Sigmoid colon (tissue), 7 donors: ENCODE data around the gene RECK. TPM values are rescaled to one million over a fixed set of nuclear protein-coding genes. Genes with fewer than 3 reads are reported as not detected.

Source experiments
- DNase-seq: peaks from one replicate; pipeline ENCODE4 v3.0.0-alpha.2; 2019
- H3K27ac ChIP-seq, 4 donors: fragments of 200-600 bp; sonication (generic); one replicate each; pipeline ENCODE4 v1.5.1; 2016 to 2019; ENCODE audit warnings: mild to moderate bottlenecking in 1 of 4
- H3K27me3 ChIP-seq, 3 donors: fragments of 200-600 bp; sonication (generic); one replicate each; pipeline ENCODE4 v1.5.1; 2019; ENCODE audit warnings: mild to moderate bottlenecking in 1 of 3
- H3K36me3 ChIP-seq, 4 donors: fragments of 200-600 bp; sonication (generic); one replicate each; pipeline ENCODE4 v1.5.1; 2016 to 2019
- H3K4me1 ChIP-seq, 4 donors: fragments of 200-600 bp; sonication (generic); one replicate each; pipeline ENCODE4 v1.5.1; 2017 to 2019
- H3K4me3 ChIP-seq, 4 donors: fragments of 200-600 bp; sonication (generic); one replicate each; pipeline ENCODE4 v1.5.1; 2017 to 2019; ENCODE audit warnings: mild to moderate bottlenecking in 2 of 4, moderate library complexity in 1 of 4
- H3K9me3 ChIP-seq, 4 donors: fragments of 200-600 bp in 3 of 4; sonication (generic) in 3 of 4; one replicate each; pipeline versions ENCODE4 v1.5.1 to v1.6.1; 2013 to 2019
- CTCF ChIP-seq, 4 experiments: fragments of 450-650 bp in 3 of 4; fragments of 200-600 bp in 1 of 4; IDR thresholded peaks; one replicate each; pipeline ENCODE4 v1.5.1; 2016 to 2019; ENCODE audit warnings: antibody characterized with exemption in 4 of 4, mild to moderate bottlenecking in 3 of 4, moderate library complexity in 2 of 4
- EP300 ChIP-seq, 4 donors: sonication (generic); formaldehyde crosslinking; IDR thresholded peaks; one replicate each; pipeline ENCODE4 v1.6.1; 2017; ENCODE audit warnings: antibody characterized with exemption in 4 of 4
- POLR2A ChIP-seq, 2 donors: fragments of 450-650 bp; IDR thresholded peaks; one replicate each; pipeline ENCODE4 v1.6.1; 2016; ENCODE audit warnings: antibody characterized with exemption in 2 of 2, mild to moderate bottlenecking in 2 of 2, moderate library complexity in 2 of 2
- POLR2AphosphoS5 ChIP-seq, 4 donors: sonication (generic); formaldehyde crosslinking; IDR thresholded peaks; one replicate each; pipeline ENCODE4 v1.6.1; 2017; ENCODE audit warnings: antibody characterized with exemption in 4 of 4
- WGBS, 2 donors: extraction: QIAGEN DNeasy Blood & Tissue Kit; methylation state at CpG; one replicate each; pipeline ENCODE4 v1.1.7; 2013; 5-methylcytosine and 5-hydroxymethylcytosine counted together
- intact Hi-C: fragments of 100-400 bp; cut with DNase I; formaldehyde crosslinking; loops from one replicate; pipeline ENCODE4 v1.15.1; 2023
- polyA plus RNA-seq, 3 donors: library from polyadenylated mRNA; stranded (reverse); fragments of 200-250 nt; gene quantifications; one replicate each; pipeline ENCODE4 v1.2.3, GENCODE V29; 2013
- total RNA-seq, 4 donors: library from RNA; depleted of rRNA; stranded (reverse); fragments of >200 nt; gene quantifications; one replicate each; pipeline ENCODE4 v1.1.0, GENCODE V29; 2016
- donor health status: healthy with polysubstance abuse.
- donor health status: Bipolar disorder and iron deficiency.
- donor health status: healthy.

RECK gene
- total and polyA plus RNA-seq, 7 donors = 0.23 to 22.2 (median 11.1) TPM

- Histone ChIP-seq H3K36me3 (peaks cover 0 to 7% (median 0%) of the 10 kb centered on the region in 4 donors), H3K27me3 (no peaks in the 10 kb centered on the region), H3K4me3 (no peak overlapping the region), H3K4me1 (peaks cover 0 to 15% (median 4%) of the 10 kb centered on the region in 4 donors), H3K9me3 (no peaks in the 10 kb centered on the region), H3K27ac (no peak overlapping the region)
- no peak for DNase-seq
- intact Hi-C loops = no loop called here
- 15 to 53% methylated on average over 8 of the region's 8 CpGs for WGBS, 2 donors
- no peak for TF ChIP-seq CTCF (IDR thresholded peaks at IDR 0.05)
- no peak for TF ChIP-seq POLR2AphosphoS5 (IDR thresholded peaks at IDR 0.05)
- TF ChIP-seq EP300 (IDR thresholded peaks at IDR 0.05) = no peak
- no peak for TF ChIP-seq POLR2A (IDR thresholded peaks at IDR 0.05)
Measured at GRCh38 chr9:36091026-36091953, 54.6 kb downstream of the RECK start.

GRCh38 chr9:36092014-36092413, 55.3 kb downstream of the RECK start:
- Histone ChIP-seq H3K4me1 (peaks cover 0 to 15% (median 4%) of the 10 kb centered on the region in 4 donors), H3K27me3 (no peaks in the 10 kb centered on the region), H3K9me3 (no peaks in the 10 kb centered on the region), H3K27ac (peak overlapping the region in 2 of 4 donors; percentile 4 to 8), H3K4me3 (no peak overlapping the region), H3K36me3 (no peaks in the 10 kb centered on the region)
- 94 to 98% methylated on average over 1 of the region's 1 CpG for WGBS, 2 donors
- intact Hi-C loops = no loop called here
- TF ChIP-seq CTCF (IDR thresholded peaks at IDR 0.05) = no peak
- TF ChIP-seq EP300 (IDR thresholded peaks at IDR 0.05) = no peak
- no peak for TF ChIP-seq POLR2AphosphoS5 (IDR thresholded peaks at IDR 0.05)
- TF ChIP-seq POLR2A (IDR thresholded peaks at IDR 0.05) = no peak
- no peak for DNase-seq

- Histone ChIP-seq H3K9me3 (no peaks in the 10 kb centered on the region), H3K27ac (peak overlapping the region in 2 of 4 donors; percentile 4 to 8), H3K4me1 (peaks cover 0 to 15% (median 4%) of the 10 kb centered on the region in 4 donors), H3K4me3 (no peak overlapping the region), H3K36me3 (no peaks in the 10 kb centered on the region), H3K27me3 (no peaks in the 10 kb centered on the region)
- DNase-seq = no peak
- intact Hi-C loops = no loop called here
- TF ChIP-seq CTCF (IDR thresholded peaks at IDR 0.05) (no peak), POLR2A (IDR thresholded peaks at IDR 0.05) (no peak), EP300 (IDR thresholded peaks at IDR 0.05) (no peak), POLR2AphosphoS5 (IDR thresholded peaks at IDR 0.05) (no peak)
- WGBS, 2 donors = 63 to 70% methylated on average over 9 of the region's 9 CpGs
Measured at GRCh38 chr9:36092509-36093215, 55.9 kb downstream of the RECK start.

- Histone ChIP-seq H3K27ac (no peak overlapping the region), H3K9me3 (no peaks in the 10 kb centered on the region), H3K36me3 (no peaks in the 10 kb centered on the region), H3K27me3 (no peaks in the 10 kb centered on the region), H3K4me1 (peaks cover 0 to 15% (median 4%) of the 10 kb centered on the region in 4 donors), H3K4me3 (no peak overlapping the region)
- WGBS, 2 donors = 93% methylated on average over 2 of the region's 2 CpGs
- no peak for DNase-seq
- intact Hi-C loops = no loop called here
- TF ChIP-seq POLR2A (IDR thresholded peaks at IDR 0.05) (no peak), CTCF (IDR thresholded peaks at IDR 0.05) (no peak), EP300 (IDR thresholded peaks at IDR 0.05) (no peak)
Measured at GRCh38 chr9:36093384-36093783, 56.7 kb downstream of the RECK start.
